DOHH2 (cell line): Measurements from ENCODE around the gene USP35.

Source experiments
- H3F3A ChIP-seq: fragments of 200-600 bp; sonication (generic), shearing (Covaris generic); 2 replicates; pipeline ENCODE4 v1.6.0; 2016; ENCODE audit warnings: antibody characterized with exemption, mild to moderate bottlenecking; ENCODE audit not compliant: control insufficient read depth, insufficient read depth
- H3K27ac ChIP-seq: fragments of 200-600 bp; sonication (generic); 2 replicates; pipeline ENCODE4 v1.5.1; 2014; ENCODE audit warnings: low read depth, mild to moderate bottlenecking, low read length, moderate library complexity
- H3K27me3 ChIP-seq: fragments of 200-600 bp; sonication (generic); 2 replicates; pipeline ENCODE4 v1.6.1; 2014; ENCODE audit warnings: mild to moderate bottlenecking, low read length, mixed read lengths; ENCODE audit not compliant: control insufficient read depth
- H3K36me3 ChIP-seq: fragments of 200-600 bp; sonication (generic); 2 replicates; pipeline ENCODE4 v1.6.1; 2014; ENCODE audit warnings: mild to moderate bottlenecking, low read length, moderate library complexity, mixed read lengths; ENCODE audit not compliant: control insufficient read depth
- H3K4me1 ChIP-seq: fragments of 200-600 bp; sonication (generic); 2 replicates; pipeline ENCODE4 v1.6.1; 2014; ENCODE audit warnings: mild to moderate bottlenecking, low read length, mixed read lengths; ENCODE audit not compliant: control insufficient read depth
- H3K4me2 ChIP-seq: fragments of 200-600 bp; sonication (generic); 2 replicates; pipeline ENCODE4 v1.6.0; 2014; ENCODE audit warnings: mild to moderate bottlenecking, low read length, moderate library complexity
- H3K4me3 ChIP-seq: fragments of 200-600 bp; sonication (generic); 2 replicates; pipeline ENCODE4 v1.5.1; 2014; ENCODE audit warnings: mild to moderate bottlenecking, low read length, mixed read lengths
- H3K79me2 ChIP-seq: fragments of 200-600 bp; sonication (generic); 2 replicates; pipeline ENCODE4 v1.6.1; 2014; ENCODE audit warnings: mild to moderate bottlenecking, low read length, mixed read lengths; ENCODE audit not compliant: control insufficient read depth
- H3K9me2 ChIP-seq: fragments of 200-600 bp; sonication (generic); replicated peaks from 2 replicates; pipeline ENCODE4 v1.6.1; 2014; ENCODE audit warnings: mild to moderate bottlenecking, low read length, mixed read lengths; ENCODE audit not compliant: control insufficient read depth
- H3K9me3 ChIP-seq: fragments of 200-600 bp; sonication (generic); 2 replicates; pipeline ENCODE4 v1.6.1; 2014; ENCODE audit warnings: antibody characterized with exemption, low read length, mixed read lengths; ENCODE audit not compliant: control insufficient read depth, insufficient read depth
- H4K20me1 ChIP-seq: fragments of 200-600 bp; sonication (generic); 2 replicates; pipeline ENCODE4 v1.6.0; 2014; ENCODE audit warnings: low read depth, mild to moderate bottlenecking, antibody characterized with exemption, low read length, moderate library complexity; ENCODE audit not compliant: control insufficient read depth, insufficient read depth
- EZH2phosphoT487 ChIP-seq: fragments of 200-600 bp; sonication (generic); IDR thresholded peaks from 2 replicates; pipeline ENCODE4 v1.6.1; 2017; ENCODE audit warnings: borderline replicate concordance, mild to moderate bottlenecking, antibody characterized with exemption, low read length, moderate library complexity, mixed read lengths
- TF ChIP-seq, protein P1 (sequence below): fragments of 200-600 bp; sonication (generic); IDR thresholded peaks from one replicate; pipeline ENCODE4 v1.5.1; 2014; ENCODE audit warnings: antibody characterized with exemption, mild to moderate bottlenecking, low read depth, low read length; ENCODE audit not compliant: poor library complexity, severe bottlenecking

The USP35 gene

DNA sequence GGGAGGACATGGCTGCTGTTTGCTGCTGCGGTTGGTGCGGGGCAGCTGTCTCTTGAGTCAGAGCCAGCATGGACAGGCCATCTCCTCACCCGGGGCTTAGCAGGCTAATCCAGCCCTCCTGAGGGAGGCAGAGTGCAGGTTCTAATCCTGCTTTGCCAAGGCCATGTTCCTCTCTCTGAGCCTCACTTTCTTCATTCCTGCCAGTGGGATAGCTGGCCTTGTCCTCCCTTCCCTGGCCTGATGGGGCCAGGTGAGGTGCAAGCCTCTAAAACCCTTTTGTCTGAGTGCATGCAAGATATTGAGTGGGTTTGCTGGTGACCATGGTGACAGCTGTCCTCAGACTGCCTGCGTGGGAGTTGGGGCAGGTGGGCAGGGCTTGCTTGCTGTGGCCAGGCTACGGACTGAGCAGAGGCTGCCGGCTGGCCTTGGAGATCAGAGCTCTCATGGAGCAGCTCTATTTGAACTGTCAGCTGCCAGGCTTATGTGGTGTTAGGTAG lies 3.6 kb downstream of the USP35 start:
- Histone ChIP-seq H3K4me1 (peaks cover 26% of the 10 kb centered on the region), H3K27me3 (no peaks in the 10 kb centered on the region), H3K36me3 (no peaks in the 10 kb centered on the region), H3K9me2 (no peaks in the 10 kb centered on the region), H4K20me1 (no peaks in the 10 kb centered on the region), H3K79me2 (no peaks in the 10 kb centered on the region), H3K9me3 (no peaks in the 10 kb centered on the region), H3K4me3 (no peak overlapping the region), H3F3A (no peaks in the 10 kb centered on the region), H3K27ac (no peak overlapping the region), H3K4me2 (no peak overlapping the region)
- TF ChIP-seq, protein P1, sequence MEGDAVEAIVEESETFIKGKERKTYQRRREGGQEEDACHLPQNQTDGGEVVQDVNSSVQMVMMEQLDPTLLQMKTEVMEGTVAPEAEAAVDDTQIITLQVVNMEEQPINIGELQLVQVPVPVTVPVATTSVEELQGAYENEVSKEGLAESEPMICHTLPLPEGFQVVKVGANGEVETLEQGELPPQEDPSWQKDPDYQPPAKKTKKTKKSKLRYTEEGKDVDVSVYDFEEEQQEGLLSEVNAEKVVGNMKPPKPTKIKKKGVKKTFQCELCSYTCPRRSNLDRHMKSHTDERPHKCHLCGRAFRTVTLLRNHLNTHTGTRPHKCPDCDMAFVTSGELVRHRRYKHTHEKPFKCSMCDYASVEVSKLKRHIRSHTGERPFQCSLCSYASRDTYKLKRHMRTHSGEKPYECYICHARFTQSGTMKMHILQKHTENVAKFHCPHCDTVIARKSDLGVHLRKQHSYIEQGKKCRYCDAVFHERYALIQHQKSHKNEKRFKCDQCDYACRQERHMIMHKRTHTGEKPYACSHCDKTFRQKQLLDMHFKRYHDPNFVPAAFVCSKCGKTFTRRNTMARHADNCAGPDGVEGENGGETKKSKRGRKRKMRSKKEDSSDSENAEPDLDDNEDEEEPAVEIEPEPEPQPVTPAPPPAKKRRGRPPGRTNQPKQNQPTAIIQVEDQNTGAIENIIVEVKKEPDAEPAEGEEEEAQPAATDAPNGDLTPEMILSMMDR = no peak
- no peak for TF ChIP-seq EZH2phosphoT487

DNA sequence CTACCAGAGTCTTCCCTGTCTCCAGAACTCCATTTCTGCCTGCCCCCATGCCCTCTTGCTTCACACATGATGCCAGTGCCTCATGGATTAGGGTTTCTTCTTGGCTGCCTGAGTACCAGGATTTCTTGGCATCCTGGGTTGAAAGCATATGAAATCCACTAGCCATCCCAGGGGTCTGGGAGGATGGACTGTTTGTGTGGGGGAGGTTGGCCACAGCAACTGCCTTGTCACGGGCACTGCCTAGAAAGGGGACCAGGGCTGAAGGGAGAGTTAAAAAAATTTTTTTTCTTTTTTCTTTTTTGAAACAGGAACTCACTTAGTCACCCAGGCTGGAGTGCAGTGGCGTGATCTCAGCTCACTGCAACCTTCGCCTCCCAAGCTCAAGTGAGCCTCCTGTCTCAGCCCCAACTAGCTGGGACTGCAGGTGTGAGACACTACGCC lies 4.2 kb downstream of the USP35 start:
- H3K4me1 ChIP-seq = peaks cover 20% of the 10 kb centered on the region
- H3K79me2 ChIP-seq = no peaks in the 10 kb centered on the region
- H3K9me2 ChIP-seq = no peaks in the 10 kb centered on the region
- no peaks in the 10 kb centered on the region for H3K27me3 ChIP-seq
- no peaks in the 10 kb centered on the region for H4K20me1 ChIP-seq
- no peak overlapping the region for H3K4me3 ChIP-seq
- TF ChIP-seq, protein P1 = no peak
- TF ChIP-seq EZH2phosphoT487 = no peak
- no peaks in the 10 kb centered on the region for H3K36me3 ChIP-seq
- H3K9me3 ChIP-seq = no peaks in the 10 kb centered on the region
- H3K4me2 ChIP-seq = no peak overlapping the region
- no peaks in the 10 kb centered on the region for H3F3A ChIP-seq
- H3K27ac ChIP-seq = no peak overlapping the region

DNA sequence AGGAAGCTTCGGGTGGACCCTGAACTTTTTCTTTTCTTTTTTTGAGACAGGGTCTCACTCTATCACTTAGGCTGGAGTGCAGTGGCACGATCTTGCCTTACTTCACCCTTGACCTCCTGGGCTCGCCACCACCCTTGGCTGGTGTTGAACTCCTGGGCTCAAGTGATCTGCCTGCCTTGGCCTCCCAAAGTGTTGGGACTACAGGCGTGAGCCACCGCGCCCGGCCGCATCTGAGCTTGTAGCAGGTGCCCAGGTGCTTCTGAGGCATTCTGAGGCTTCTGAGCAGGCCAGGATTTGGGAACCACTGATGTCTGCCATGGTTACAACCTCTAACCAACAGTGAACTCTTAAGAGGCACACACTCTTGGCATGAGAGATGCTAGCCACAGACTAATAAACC lies 5.1 kb downstream of the USP35 start:
- peaks cover 20% of the 10 kb centered on the region for H3K4me1 ChIP-seq
- H3K79me2 ChIP-seq = no peaks in the 10 kb centered on the region
- H3K9me3 ChIP-seq = no peaks in the 10 kb centered on the region
- no peak overlapping the region for H3K4me2 ChIP-seq
- no peak overlapping the region for H3K4me3 ChIP-seq
- H3F3A ChIP-seq = no peaks in the 10 kb centered on the region
- TF ChIP-seq EZH2phosphoT487 = no peak
- TF ChIP-seq, protein P1 = no peak
- no peak overlapping the region for H3K27ac ChIP-seq
- H3K27me3 ChIP-seq = no peaks in the 10 kb centered on the region
- H4K20me1 ChIP-seq = no peaks in the 10 kb centered on the region
- no peaks in the 10 kb centered on the region for H3K36me3 ChIP-seq
- H3K9me2 ChIP-seq = no peaks in the 10 kb centered on the region

DNA sequence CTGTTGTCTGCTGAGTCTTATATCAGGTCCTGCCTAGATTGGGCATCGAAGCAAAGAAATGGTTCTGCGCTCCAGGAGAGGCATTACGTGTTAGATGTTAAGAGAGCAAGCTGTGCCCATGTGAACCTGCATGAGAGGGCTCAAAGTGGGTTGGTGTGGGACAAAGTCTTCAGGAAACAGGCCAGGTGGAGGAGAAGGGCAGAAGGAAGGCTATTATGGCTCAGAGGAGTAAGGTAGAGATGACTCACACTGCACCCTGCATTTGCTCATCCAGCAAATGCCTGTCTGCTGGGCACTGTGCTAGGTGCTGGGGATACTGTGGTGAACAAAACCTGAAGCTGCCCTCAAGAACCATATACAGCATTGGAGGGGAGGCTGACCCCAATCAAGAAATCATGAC lies 5.8 kb downstream of the USP35 start:
- Histone ChIP-seq H3K27me3 (no peaks in the 10 kb centered on the region), H3K27ac (no peak overlapping the region), H3K4me1 (peaks cover 14% of the 10 kb centered on the region), H3F3A (no peaks in the 10 kb centered on the region), H3K9me3 (no peaks in the 10 kb centered on the region), H3K36me3 (no peaks in the 10 kb centered on the region), H3K4me3 (no peak overlapping the region), H3K9me2 (no peaks in the 10 kb centered on the region), H3K79me2 (no peaks in the 10 kb centered on the region), H4K20me1 (no peaks in the 10 kb centered on the region), H3K4me2 (no peak overlapping the region)
- no peak for TF ChIP-seq EZH2phosphoT487
- TF ChIP-seq, protein P1 = no peak
